H9 (cell line): ENCODE measurements around the gene DBN1. TPM values are rescaled to one million over a fixed set of nuclear protein-coding genes. Genes with fewer than 3 reads are reported as not detected.

Experiments used
- DNase-seq: peaks from one replicate; pipeline ENCODE4 v3.0.0-alpha.2; 2017
- H2AFZ ChIP-seq: one replicate; pipeline ENCODE4 v1.6.1; 2013; ENCODE audit warnings: mild to moderate bottlenecking, low read length, control low read depth, moderate library complexity
- H2AK5ac ChIP-seq: 2 replicates; pipeline ENCODE4 v1.6.1; 2013; ENCODE audit warnings: low read length, control low read depth, mixed read lengths; ENCODE audit not compliant: insufficient read length
- H2BK120ac ChIP-seq: one replicate; pipeline ENCODE4 v1.6.1; 2013; ENCODE audit warnings: low read depth, mild to moderate bottlenecking, low read length, control low read depth, inconsistent platforms; ENCODE audit not compliant: poor library complexity, severe bottlenecking
- H2BK12ac ChIP-seq: 2 replicates; pipeline ENCODE4 v1.6.1; 2013; ENCODE audit warnings: low read length, control low read depth, mixed read lengths, low read depth; ENCODE audit not compliant: insufficient read length
- H2BK15ac ChIP-seq: 2 replicates; pipeline ENCODE4 v1.6.1; 2013; ENCODE audit warnings: low read depth, low read length, control low read depth
- H2BK20ac ChIP-seq: one replicate; pipeline ENCODE4 v1.6.1; 2013; ENCODE audit warnings: low read depth, mild to moderate bottlenecking, low read length, control low read depth, inconsistent platforms; ENCODE audit not compliant: poor library complexity, severe bottlenecking
- H2BK5ac ChIP-seq: 2 replicates; pipeline ENCODE4 v1.6.1; 2013; ENCODE audit warnings: low read length, control low read depth, mixed read lengths; ENCODE audit not compliant: insufficient read length
- H3K14ac ChIP-seq: 2 replicates; pipeline ENCODE4 v1.6.1; 2013; ENCODE audit warnings: low read length, control low read depth; ENCODE audit not compliant: insufficient read depth
- H3K18ac ChIP-seq: 2 replicates; pipeline ENCODE4 v1.6.1; 2013; ENCODE audit warnings: low read depth, mild to moderate bottlenecking, mixed read lengths, low read length, control low read depth; ENCODE audit not compliant: insufficient read length
- H3K23ac ChIP-seq: 2 replicates; pipeline ENCODE4 v1.6.1; 2013; ENCODE audit warnings: low read length, control low read depth, mixed read lengths, low read depth; ENCODE audit not compliant: insufficient read length
- H3K23me2 ChIP-seq: 2 replicates; pipeline ENCODE4 v1.6.1; 2013; ENCODE audit warnings: low read depth, mild to moderate bottlenecking, mixed read lengths, low read length, control low read depth; ENCODE audit not compliant: insufficient read length, poor library complexity, severe bottlenecking
- H3K27ac ChIP-seq: 2 replicates; pipeline ENCODE4 v1.5.1; 2013; ENCODE audit warnings: low read length, control low read depth, mixed read lengths, low read depth; ENCODE audit not compliant: insufficient read length
- H3K27me3 ChIP-seq: 2 replicates; pipeline ENCODE4 v1.6.1; 2013; ENCODE audit warnings: low read length, control low read depth, inconsistent platforms; ENCODE audit not compliant: insufficient read depth
- H3K4ac ChIP-seq: 2 replicates; pipeline ENCODE4 v1.6.1; 2013; ENCODE audit warnings: low read depth, mild to moderate bottlenecking, control low read depth, inconsistent platforms, low read length, moderate library complexity
- H3K4me1 ChIP-seq: 2 replicates; pipeline ENCODE4 v1.6.1; 2013; ENCODE audit warnings: low read length, control low read depth, inconsistent platforms; ENCODE audit not compliant: insufficient read depth
- H3K4me2 ChIP-seq: 2 replicates; pipeline ENCODE4 v1.6.1; 2013; ENCODE audit warnings: low read length, control low read depth, mixed read lengths; ENCODE audit not compliant: insufficient read length, insufficient read depth
- H3K56ac ChIP-seq: 2 replicates; pipeline ENCODE4 v1.6.1; 2013; ENCODE audit warnings: low read depth, mild to moderate bottlenecking, mixed read lengths, low read length, control low read depth; ENCODE audit not compliant: insufficient read length
- H3K79me1 ChIP-seq: 2 replicates; pipeline ENCODE4 v1.6.1; 2013; ENCODE audit warnings: low read depth, mild to moderate bottlenecking, moderate library complexity, low read length, control low read depth, inconsistent platforms; ENCODE audit not compliant: insufficient read depth, poor library complexity, severe bottlenecking
- H3K79me2 ChIP-seq: 2 replicates; pipeline ENCODE4 v1.6.1; 2013; ENCODE audit warnings: low read length, control low read depth, inconsistent platforms; ENCODE audit not compliant: insufficient read depth
- H3K9ac ChIP-seq: 2 replicates; pipeline ENCODE4 v1.6.1; 2013; ENCODE audit warnings: low read length, control low read depth, mixed read lengths; ENCODE audit not compliant: insufficient read length; ENCODE audit errors: extremely low read depth
- H3K9me3 ChIP-seq: one replicate; pipeline ENCODE4 v1.6.1; 2013; ENCODE audit warnings: low read depth, low read length, inconsistent platforms; ENCODE audit not compliant: control insufficient read depth
- H3T11ph ChIP-seq: one replicate; pipeline ENCODE4 v1.6.1; 2013; ENCODE audit warnings: mild to moderate bottlenecking, low read length, control low read depth, inconsistent platforms
- H4K20me1 ChIP-seq: one replicate; pipeline ENCODE4 v1.6.1; 2013; ENCODE audit not compliant: control insufficient read depth, insufficient read length, insufficient read depth
- H4K5ac ChIP-seq: 2 replicates; pipeline ENCODE4 v1.6.1; 2013; ENCODE audit warnings: low read depth, mild to moderate bottlenecking, mixed read lengths, low read length, control low read depth; ENCODE audit not compliant: insufficient read length
- H4K8ac ChIP-seq: replicated peaks from 2 replicates; pipeline ENCODE4 v1.6.1; 2013; ENCODE audit warnings: low read length, control low read depth, mixed read lengths, low read depth; ENCODE audit not compliant: insufficient read length
- H4K91ac ChIP-seq: 2 replicates; pipeline ENCODE4 v1.6.1; 2013; ENCODE audit warnings: low read depth, mild to moderate bottlenecking, moderate library complexity, mixed read lengths, low read length, control low read depth; ENCODE audit not compliant: insufficient read length
- H3K27ac Mint-ChIP-seq, 3 experiments: 2 replicates in 2 of 3; 3 replicates in 1 of 3; pipeline ENCODE4 v1.8.0; 2020 to 2021; ENCODE audit warnings: mixed read lengths in 3 of 3, mild to moderate bottlenecking in 1 of 3, moderate library complexity in 1 of 3
- H3K27me3 Mint-ChIP-seq: 2 replicates; pipeline ENCODE4 v1.8.0; 2021; ENCODE audit warnings: low read depth, mild to moderate bottlenecking, moderate library complexity, mixed read lengths
- H3K36me3 Mint-ChIP-seq, 3 experiments: 2 replicates in 2 of 3; 3 replicates in 1 of 3; pipeline ENCODE4 v1.8.0; 2020 to 2021; ENCODE audit warnings: low read depth in 3 of 3, mixed read lengths in 3 of 3; ENCODE audit not compliant: insufficient read depth in 1 of 3
- H3K4me1 Mint-ChIP-seq, 2 experiments: 2 replicates each; pipeline ENCODE4 v1.8.0; 2020; ENCODE audit warnings: mixed read lengths in 2 of 2
- H3K4me3 Mint-ChIP-seq, 2 experiments: 2 replicates in 1 of 2; 3 replicates in 1 of 2; pipeline ENCODE4 v1.8.0; 2020 to 2021; ENCODE audit warnings: mild to moderate bottlenecking in 2 of 2, mixed read lengths in 2 of 2, moderate library complexity in 1 of 2
- H3K9me3 Mint-ChIP-seq, 2 experiments: 2 replicates in 1 of 2; 3 replicates in 1 of 2; pipeline ENCODE4 v1.8.0; 2020; ENCODE audit warnings: mild to moderate bottlenecking in 2 of 2, mixed read lengths in 2 of 2, moderate library complexity in 1 of 2
- CTCF ChIP-seq: fragments of 200-600 bp; sonication (generic); conservative IDR thresholded peaks from 3 replicates; pipeline ENCODE4 v1.8.0; 2021; ENCODE audit warnings: antibody characterized with exemption, mild to moderate bottlenecking
- WGBS: extraction: QIAGEN DNeasy Blood & Tissue Kit; methylation state at CpG from one replicate; pipeline ENCODE4 v1.1.7; 2013; ENCODE audit warnings: missing lambda C conversion rate, low lambda C conversion rate, mixed read lengths; ENCODE audit not compliant: insufficient read length; ENCODE audit errors: extremely low coverage; 5-methylcytosine and 5-hydroxymethylcytosine counted together
- total RNA-seq: library from RNA; stranded (reverse); gene quantifications from 2 replicates; pipeline ENCODE4 v1.2.1, GENCODE V29; 2021

DBN1 gene
- total RNA-seq, 1 experiment from 2014 or later: 340 TPM

- H3K27me3 ChIP-seq: no peaks in the 10 kb centered on the region
- H3K4me3 Mint-ChIP-seq: peak overlapping the region in 1 of 2 experiments; percentile 22; a peak in 3 of 5 replicates
- no peaks in the 10 kb centered on the region for H3K9me3 Mint-ChIP-seq
- H4K5ac ChIP-seq: no peak overlapping the region
- no peak overlapping the region for H2AK5ac ChIP-seq
- H3K4ac ChIP-seq: no peak overlapping the region
- peaks cover 4% of the 10 kb centered on the region for H3K23me2 ChIP-seq
- H2BK12ac ChIP-seq: no peak overlapping the region
- H3K14ac ChIP-seq: no peak overlapping the region
- peaks cover 18 to 29% of the 10 kb centered on the region in 2 experiments for H3K4me1 Mint-ChIP-seq
- H3K36me3 Mint-ChIP-seq: peaks cover 4 to 27% (median 25%) of the 10 kb centered on the region in 3 experiments; a peak in 6 of 7 replicates
- WGBS: no CpG with 5 or more reads among the region's 10 CpGs
- no peak overlapping the region for H2BK15ac ChIP-seq
- H3K56ac ChIP-seq: no peak overlapping the region
- H4K91ac ChIP-seq: no peak overlapping the region
- no peak overlapping the region for H4K8ac ChIP-seq
- no peaks in the 10 kb centered on the region for H3K9me3 ChIP-seq
- no peak overlapping the region for H3K27ac ChIP-seq
- no peaks in the 10 kb centered on the region for H3K79me1 ChIP-seq
- no peak overlapping the region for H2BK20ac ChIP-seq
- no peaks in the 10 kb centered on the region; the same call in 1 of the 2 replicates for H3K4me1 ChIP-seq
- no peak overlapping the region for H3K18ac ChIP-seq
- H3T11ph ChIP-seq: no peak overlapping the region
- H3K4me2 ChIP-seq: no peak overlapping the region
- peaks cover 2% of the 10 kb centered on the region for H4K20me1 ChIP-seq
- no peak for TF ChIP-seq CTCF
- no peak overlapping the region for H2AFZ ChIP-seq
- H3K23ac ChIP-seq: no peak overlapping the region
- no peak for DNase-seq
- H3K27me3 Mint-ChIP-seq: peaks cover 5% of the 10 kb centered on the region; the same call in 1 of the 2 replicates
- H2BK5ac ChIP-seq: no peak overlapping the region
- H3K9ac ChIP-seq: no peak overlapping the region
- no peak overlapping the region for H2BK120ac ChIP-seq
- peak overlapping the region in 2 of 3 experiments; percentile 60 to 64; a peak in 2 of 7 replicates for H3K27ac Mint-ChIP-seq
- H3K79me2 ChIP-seq: no peaks in the 10 kb centered on the region; the same call in 1 of the 2 replicates
Measured at GRCh38 chr5:177428574-177429217, 44.7 kb downstream of the DBN1 start.
